CD4-positive, alpha-beta T cell treated with Interleukin-15 for 4 hours (primary cell): ENCODE results near the gene FBXO8.

Experiments
- DNase-seq: peaks from one replicate; pipeline ENCODE4 v3.0.0-alpha.2; 2020; ENCODE audit warnings: low spot score

The FBXO8 gene

DNA sequence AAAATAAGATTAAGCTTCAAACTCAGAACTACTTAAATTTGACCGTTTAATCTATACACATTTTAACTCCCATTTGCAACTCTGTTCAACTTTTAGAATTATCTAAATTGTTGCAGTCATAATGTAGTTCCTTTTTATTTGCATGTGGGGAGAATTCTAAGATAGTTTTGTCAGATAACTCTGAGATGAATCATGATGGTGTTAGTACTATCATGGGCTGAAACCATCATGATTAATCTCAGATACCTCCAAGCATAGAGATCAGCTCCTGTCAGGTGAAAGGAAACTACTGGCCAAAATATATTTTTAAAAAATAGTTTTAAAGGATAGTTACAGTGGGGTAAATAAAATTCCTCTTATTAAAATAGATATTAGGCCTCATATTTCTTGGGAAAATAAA is 39.0 kb downstream of the FBXO8 start:
- no peak for DNase-seq

DNA sequence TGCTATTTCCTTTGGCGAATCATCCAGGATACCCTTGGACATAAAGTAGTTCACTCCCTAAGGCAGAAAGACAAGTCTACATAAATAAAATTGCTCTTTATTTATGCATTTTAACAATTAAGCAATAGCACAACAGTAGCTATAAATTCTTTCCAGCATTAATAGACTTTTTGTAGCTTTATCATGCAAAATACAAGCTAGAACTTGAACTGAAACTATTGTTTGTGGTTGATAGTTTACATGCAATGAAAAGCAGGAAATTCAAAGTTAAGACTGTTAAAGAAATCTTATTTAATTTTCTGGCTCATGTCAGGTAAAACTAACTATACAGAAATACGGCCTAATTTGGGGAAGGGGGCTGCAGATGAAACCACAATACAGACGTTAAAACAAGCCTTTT is 42.3 kb downstream of the FBXO8 start:
- no peak for DNase-seq

DNA sequence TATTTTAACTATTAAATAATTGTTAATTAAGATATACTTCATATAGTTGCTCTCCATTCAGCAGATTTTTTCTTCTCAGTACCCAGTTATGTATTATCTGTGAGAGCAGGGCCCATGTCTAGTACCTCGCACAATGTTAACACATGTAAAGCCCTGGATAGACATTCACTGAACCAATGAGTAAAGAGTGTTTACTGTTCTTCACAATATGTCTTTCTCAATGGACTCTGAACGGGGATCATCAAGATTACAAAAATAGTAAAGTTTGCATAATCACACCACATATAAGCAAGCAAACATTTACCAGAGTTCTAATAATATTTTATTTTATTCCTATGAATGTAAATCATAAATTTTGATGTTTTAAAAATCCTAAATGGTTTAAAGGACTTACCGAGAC is 47.1 kb downstream of the FBXO8 start:
- no peak for DNase-seq

DNA sequence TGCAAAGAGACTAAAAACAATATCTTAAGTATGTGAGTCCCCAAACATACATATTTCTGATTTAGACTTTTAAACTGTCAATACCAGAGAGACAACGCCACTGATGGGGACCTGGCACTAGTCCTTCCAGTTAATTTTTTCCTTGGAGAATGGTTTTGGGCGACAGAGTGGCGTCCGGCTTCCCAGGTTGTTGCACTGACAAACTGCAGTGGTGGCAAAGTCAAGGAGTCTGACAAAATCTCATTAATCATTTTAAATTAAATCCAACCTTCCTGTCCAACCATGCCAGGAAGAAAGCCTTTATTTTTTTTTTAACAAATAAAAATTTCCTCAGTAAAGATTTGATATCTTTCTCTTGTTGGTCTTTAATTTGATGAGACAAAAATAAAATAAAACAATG is 52.8 kb downstream of the FBXO8 start:
- no peak for DNase-seq

DNA sequence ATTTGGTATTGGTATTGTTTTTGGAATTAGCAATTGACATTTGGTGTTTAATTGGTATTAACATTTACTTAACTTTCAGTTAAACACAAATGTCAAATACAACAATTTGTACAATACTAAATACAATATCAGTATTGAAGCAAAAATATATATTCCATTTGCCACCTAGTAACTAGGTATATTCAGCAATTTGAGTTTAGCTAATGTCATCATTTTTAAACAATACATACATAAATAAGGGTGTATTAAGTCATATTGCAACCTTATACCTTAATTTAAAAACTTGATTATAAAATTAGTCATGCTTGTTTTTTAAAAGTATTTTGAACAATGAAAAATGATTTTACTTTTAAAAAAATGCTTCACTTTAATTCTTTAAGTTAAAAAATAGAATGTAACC is 53.3 kb downstream of the FBXO8 start:
- DNase-seq = no peak

DNA sequence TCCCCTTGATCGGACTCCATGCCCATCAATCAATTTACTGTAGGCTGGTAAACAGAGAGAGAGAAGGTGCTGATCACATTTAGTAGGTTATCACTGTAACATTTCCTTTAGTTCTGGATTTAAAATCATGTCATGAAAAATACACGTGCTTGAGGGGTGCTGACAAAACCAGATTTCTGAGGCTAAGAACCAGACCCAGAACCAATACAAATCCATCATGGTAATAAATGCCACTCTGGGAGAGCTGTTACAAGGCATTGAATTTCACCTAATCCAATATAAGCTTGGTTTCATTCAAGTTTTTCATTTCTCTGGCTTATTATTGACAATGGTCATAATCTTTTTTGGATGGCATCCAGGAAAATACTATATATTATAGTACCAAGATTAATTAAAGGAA is 54.5 kb downstream of the FBXO8 start:
- DNase-seq = no peak

DNA sequence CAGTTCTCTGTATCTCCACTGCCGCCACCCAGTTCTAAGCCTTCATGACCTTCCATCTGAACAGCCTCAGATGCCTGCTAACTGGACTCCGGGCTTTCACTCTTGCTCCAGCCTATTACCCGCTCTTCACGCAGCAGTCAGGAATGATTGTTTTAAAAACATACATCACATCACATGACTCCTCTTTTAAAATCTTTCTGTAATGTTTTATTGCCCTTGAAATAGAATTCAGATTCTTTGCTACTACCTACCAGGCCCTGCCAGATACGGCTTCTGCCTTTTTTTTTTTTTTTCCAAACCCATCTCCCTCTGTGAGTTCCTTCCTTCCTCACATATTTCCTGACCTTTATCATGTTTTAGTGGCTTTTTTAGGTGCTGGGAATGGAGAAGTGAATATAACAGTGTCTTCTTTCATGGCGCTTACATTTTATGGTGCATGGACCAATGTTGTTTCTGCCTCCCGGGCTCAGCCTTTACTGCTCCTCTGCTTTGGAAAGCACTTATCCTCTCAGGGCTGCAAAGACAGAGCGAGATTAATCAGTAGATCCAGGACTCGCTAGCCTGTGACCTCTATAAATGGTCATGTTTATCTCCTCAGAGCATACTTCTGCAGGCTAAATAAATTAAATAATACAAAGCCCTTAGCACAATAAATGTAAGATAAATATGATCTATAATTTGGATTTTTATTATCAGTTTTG is 58.0 kb downstream of the FBXO8 start:
- DNase-seq = no peak

DNA sequence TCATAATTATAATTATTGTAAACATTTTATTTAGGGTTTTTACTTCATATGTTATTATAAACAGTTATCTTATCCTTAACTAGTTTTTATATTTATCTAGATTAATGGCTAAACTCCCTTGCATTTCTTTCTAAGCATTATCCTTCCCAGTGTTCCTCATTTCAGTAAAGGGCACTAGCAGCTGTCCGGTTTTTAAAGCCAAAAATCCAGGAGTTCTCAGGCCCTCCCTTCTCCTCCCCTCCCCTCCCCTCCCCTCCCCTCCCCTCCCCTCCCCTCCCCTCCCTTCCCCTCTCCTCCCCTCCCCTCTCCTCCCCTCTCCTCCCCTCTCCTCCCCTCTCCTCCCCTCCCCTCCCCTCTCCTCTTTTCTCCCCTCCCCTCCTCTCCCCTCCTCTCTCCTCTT is 58.9 kb downstream of the FBXO8 start:
- DNase-seq = no peak

DNA sequence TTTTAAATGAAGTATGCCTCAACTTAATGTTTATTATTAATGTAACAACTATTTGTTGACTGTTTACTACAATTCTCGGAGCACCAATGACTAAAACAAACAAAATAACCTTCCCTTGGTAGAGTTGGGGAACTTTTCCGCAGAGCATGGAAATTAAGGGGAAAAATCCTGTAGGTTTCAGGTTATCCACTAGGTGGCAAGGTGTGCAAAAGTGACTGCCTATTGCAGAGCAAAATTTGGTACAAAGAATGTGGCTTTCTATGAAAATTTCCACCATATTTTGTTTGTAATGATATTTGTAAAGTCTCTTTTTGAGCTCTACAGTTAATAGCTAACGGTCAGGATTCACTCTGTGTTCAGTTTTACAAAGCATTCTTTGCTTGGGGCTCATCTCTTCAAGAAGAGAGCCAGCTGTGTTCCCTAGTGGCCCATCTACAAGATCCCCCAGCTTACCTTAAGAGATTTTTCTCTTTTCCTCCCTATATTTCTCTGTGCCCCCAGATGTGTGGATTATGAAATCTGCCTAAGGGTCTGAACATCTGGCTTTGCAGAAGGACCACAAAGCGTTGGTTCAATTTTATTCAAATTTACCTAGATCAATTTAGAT is 61.1 kb downstream of the FBXO8 start:
- DNase-seq = peak; percentile 39

DNA sequence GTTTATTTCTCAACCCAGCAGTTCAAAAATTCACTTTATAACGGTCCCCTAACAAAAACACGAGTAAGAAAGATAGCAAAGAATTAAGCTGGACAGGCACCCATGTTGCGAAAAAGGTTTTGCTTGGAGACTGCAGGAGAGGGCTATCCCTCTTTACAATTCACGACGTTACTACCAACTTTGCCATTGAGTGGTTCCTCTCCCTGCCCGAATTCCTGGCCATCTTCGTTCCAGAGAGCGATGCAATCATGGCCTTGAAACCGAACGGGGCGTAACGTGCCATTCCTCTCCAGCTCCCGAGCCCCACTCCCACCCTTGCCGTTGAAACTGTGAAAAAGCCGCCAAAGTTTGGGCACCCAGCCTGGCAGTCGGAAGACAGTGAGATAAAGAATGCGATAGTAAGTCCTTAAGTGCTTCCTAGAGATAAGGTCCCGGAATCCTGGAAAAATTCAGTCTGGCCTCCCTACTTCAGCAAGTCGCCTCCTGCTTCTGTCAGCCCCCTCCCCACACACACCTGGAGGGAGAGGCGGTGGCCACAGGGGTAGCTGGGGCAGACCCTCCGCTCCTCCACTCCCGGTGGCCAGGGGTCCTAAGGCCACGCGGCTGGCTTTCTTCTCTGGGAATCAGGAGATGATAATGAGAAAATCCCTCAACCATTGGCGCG is 65.2 kb downstream of the FBXO8 start:
- no peak for DNase-seq

DNA sequence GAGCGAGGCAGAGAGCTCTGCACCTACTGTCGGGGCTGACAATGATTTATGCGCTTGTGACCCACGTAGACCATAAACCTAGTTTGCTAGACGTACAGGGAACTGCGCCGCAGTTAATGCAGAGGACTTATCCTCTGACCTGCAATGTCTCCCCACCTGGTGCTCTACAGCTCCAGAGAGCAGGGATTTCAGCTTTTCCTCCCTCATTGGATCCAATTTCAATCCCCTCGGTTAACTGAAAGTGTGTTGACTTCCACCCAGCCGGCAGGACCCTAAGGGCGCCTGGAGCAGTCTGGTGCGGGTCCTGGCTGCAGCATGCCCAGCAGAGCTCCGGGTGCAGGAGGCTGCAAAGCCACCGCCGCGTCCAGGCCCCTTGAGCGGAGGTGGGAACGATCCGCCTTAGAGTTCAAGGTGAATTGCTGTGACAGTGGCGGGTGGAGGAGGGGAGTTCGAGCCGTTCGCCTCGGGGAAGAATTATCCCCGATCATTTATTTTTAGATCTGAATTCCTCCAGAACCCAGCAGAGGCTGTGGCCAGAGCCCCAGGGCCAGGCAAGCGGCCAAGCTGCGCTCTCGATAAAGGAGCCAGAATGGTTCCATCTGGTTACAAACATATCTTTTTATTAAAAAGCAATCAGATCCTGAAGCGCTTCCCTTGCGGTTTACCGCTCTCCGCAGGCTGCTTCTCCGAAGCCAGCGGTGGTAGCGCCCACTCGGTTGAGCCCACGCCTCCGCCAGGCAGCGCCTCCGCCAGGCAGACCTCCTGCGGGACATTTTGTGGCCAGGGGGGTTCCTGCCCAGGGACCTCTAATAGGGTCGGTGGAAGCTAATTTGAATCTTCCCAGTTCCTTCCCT is 66.0 kb downstream of the FBXO8 start:
- no peak for DNase-seq

DNA sequence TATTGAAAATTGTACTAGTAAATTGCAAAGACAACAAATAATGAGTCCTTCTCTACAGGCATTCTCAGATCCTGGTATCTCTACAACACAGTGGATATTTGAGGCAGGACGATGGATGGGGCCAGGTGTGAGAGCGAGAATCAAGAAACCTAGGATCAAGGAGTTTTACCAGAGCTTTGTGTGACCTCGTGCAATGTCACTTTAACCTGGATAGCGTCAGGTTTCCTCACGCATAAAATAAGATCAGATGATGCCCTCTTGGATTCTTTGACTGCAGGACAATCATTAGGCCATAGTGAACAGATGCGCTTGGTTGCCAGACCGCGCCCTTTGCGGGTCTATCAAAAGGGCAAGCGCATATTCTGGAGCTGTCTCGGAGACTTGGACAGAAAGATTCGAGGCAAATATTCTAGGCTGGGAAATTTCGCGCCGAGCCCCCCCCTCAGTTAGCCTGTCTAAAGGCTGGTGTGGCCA is 66.6 kb downstream of the FBXO8 start:
- DNase-seq = no peak

DNA sequence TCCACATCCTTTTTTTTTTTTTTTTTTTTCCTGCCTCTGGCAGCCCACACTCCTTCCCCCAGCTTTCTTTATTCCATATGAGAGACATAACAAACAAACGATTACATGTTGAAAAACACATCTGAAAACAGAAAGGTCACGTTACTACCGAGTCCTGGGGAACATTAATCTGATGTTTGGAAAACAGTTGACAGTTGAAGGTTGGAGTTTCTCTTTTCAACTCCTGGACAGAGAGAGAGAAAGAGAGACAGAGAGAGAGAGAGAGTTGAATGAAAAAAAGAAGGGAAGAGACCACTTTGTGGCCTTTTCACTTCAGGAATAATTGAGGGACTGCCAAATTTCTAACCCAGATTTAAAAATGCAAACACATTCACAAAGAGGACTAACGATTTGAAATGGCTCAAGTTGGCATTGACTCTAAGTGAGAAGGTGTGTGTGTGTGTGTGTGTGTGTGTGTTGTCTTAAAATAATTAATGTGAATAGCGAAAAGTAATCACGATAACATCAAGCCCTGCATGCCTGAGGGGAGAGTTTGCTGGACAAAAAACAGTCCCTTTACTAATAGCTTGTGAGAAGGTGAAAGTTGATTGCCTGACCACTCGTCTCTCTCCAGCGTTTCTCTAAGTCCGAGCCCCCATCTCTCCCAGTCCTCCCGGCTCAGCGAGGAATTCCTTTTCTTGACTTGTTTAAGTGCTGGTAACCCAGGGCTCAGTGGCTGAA is 67.3 kb downstream of the FBXO8 start:
- DNase-seq = no peak

DNA sequence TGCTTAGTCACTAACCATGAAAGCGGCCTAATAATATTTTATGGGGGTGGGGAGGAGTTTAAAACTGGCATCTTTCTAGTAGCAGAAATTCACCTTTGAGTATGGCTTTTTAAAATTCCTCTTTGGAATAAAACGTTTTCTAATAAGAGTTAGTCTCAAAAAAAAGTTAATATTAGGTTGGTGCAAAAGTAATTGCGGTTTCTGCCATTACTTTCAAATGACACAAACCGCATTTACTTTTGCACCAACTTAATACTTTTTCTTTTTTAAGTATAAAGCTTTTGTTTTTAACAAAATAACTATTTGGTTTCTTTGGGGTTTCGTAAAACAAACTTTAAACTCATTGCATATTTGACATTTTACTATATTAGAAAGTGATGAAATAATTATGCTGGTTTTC is 68.4 kb downstream of the FBXO8 start:
- no peak for DNase-seq

DNA sequence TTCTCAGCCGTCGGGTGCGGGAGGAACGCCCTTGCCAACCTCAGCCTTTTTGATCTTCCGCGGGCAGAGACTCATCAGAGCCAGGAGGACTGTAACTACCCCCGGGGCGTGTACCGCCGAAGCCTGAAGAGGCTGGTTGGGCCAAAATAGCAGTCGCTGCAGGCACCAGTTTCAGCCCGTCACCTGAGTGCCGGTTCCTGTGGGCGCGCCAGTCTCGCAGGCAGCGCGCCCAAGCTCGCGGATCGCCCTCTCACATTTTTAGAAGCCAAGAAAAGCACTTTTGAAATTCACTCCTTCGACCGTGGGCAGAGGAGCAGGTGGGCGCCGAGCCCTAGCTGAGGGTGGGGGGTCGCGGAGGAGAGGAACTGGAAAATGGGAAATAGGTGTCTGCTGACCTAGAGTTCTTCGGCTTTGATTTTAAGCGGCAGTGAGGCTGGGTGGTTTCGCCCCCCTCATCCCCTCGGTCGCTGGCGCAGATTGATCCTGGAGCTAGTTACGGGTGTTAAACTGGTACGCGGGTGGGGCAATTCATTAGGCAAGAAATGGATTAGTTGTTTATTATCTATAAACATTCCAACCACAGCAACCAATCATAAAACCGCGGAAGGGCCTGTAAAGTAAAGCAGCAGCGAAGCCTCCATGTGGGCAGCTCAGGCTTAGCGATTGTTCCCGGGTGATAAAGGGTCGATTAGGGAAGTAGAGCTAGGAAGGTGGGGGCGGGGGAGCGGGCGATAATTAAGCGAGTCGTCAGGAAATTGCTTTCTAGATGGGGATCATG is 69.2 kb downstream of the FBXO8 start:
- no peak for DNase-seq

DNA sequence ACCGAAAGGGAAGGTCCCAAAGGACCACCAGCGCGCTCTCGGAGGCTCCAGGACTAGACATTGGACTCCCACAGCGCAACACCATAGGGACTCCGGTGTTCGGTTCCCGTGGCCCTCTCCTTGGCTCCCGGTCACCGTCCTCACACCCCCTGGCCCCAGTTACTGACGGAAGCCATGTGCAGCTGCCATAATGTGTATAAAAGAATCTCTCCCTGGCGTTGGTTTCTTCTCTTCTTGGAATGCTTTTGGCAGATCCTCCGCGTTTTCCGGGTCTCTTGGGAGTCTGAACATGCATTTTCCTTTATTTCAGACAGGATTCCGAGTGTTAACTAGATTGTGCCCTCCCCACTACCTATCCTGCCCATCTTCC is 69.8 kb downstream of the FBXO8 start:
- no peak for DNase-seq

DNA sequence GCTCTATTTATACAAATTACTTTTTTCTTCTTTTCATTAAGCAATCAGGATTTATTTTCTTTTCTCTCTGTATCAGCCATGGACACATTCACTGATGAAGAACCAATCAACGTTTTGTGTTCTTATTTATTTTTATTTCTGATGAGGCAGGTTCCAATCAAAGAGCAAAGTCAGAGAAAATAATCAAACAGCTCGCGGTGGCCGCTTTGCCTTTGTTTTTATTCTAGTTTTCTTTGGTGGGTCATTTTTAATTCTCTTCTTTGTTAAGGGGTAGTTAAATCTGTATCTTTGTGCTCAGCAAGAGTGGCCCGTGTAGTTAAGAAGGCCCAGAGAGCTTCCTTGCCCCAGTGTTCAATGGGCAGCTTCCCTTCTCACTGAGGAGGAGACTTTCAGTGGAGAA is 71.4 kb downstream of the FBXO8 start:
- DNase-seq = no peak

DNA sequence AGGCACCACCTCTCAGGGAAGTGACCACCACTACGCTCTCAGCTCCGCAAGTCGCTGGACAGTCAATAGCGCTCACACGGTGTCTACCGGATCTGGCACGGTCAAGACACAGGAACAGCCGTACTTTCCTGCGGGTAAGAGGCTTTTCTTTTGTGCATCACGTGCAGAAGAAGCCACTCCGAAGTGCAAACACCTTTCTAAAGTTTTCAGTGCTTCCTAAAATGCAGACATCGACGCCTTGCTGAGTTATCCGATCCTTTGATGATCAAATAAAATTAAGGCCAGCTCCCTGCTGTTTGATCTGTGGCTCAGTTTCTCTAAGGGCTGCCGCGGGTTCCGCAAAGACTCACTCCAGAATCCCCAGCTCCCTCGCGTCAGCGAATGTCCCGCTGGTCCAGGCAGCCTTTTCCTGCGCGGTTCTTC is 71.8 kb downstream of the FBXO8 start:
- no peak for DNase-seq

DNA sequence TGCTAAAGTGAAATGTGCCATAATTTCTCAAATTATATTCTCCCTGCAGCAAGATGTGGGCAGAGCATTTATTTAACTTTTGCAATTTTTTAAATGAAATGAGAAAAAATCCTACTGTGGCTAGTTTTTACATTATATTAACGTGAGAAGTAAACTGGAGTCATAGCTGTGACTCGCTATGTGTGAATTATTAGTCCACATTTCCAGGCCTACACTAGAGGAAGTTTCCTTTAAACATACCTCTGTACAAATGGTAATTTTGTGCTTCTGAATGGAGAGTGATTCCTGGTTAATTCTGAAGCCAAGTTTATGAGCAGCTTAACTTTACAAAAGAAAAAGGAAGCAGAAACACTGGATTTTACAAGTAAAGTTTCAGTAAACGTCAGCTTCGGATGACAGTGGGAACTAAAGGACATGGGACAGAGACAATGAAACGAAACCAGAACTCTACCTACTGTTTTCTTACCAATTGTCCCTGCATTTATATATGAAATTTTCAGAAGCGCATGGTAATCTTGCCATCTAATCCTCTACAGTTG is 72.4 kb downstream of the FBXO8 start:
- DNase-seq = no peak

DNA sequence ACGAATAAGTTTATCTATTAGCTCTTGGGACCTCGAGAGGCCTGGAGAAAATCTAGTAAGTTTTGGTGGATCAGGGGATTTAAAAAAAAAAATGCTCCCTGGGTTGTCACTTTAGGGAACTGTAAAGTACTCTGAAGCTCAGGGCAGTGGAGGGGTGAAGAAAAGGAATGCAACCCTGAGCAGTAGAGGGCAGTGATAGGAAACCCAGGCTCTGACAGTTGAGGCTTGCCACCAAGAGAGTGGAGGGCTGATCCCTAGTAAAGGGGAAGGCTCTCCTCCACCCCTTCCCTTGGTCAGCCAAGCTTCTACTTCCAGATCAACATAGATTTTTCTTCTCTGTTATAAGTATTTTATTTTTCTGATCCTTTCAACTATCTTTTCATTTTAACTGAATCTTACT is 73.1 kb downstream of the FBXO8 start:
- DNase-seq = no peak

DNA sequence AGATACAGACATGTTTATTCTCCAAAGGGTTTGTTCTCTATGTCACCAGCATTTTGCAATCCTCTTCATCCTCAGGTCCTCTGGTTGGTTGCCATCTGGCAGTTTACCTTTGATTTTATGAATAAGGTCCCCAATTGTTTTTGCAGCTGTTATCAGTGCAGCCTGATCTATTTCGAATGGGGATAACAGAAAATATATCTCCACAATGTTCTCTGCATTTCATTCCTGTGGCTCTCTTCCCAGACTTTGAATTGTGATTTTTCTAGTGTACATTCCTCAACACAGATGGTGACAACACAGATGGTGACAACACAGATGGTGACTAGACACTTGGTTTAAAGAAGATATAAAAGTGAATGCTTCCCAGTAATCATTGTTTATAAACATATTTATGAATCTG is 74.1 kb downstream of the FBXO8 start:
- DNase-seq = no peak
